Calu3 (cell line): ENCODE measurements around the gene GFRA1. TPM values are rescaled to one million over a fixed set of nuclear protein-coding genes. Genes with fewer than 3 reads are reported as not detected.
"Not testable (repeated sequence)": the region's sequence is repeated elsewhere in the genome, so short reads cannot be mapped to it uniquely, and the experiment has no call there.

ENCODE experiments used
- BruUV-seq: library from RNA; stranded (reverse); fragments of 400-500 nt; replicated peaks from 2 replicates; lab custom pipeline; 2021; lab: Mats Ljungman, UMichigan
- CTCF ChIA-PET: fragments of 300-600 bp; sonication (Branson Sonifier 250); formaldehyde crosslinking; loops from one replicate; lab custom pipeline; 2022; ENCODE audit warnings: antibody characterized with exemption; lab: Charles Lee
- DNase-seq: peaks from one replicate; pipeline ENCODE4 v3.0.0; 2022
- H3K27ac Mint-ChIP-seq: one replicate; pipeline ENCODE4 v1.8.0; 2022; ENCODE audit warnings: mixed read lengths; ENCODE audit not compliant: unreplicated experiment
- H3K27me3 Mint-ChIP-seq: one replicate; pipeline ENCODE4 v1.8.0; 2022; ENCODE audit warnings: mixed read lengths; ENCODE audit not compliant: unreplicated experiment
- H3K36me3 Mint-ChIP-seq: one replicate; pipeline ENCODE4 v1.8.0; 2022; ENCODE audit warnings: mild to moderate bottlenecking, moderate library complexity, mixed read lengths; ENCODE audit not compliant: insufficient read depth, unreplicated experiment
- H3K4me1 Mint-ChIP-seq: one replicate; pipeline ENCODE4 v1.8.0; 2022; ENCODE audit warnings: mild to moderate bottlenecking, low read depth, mixed read lengths; ENCODE audit not compliant: unreplicated experiment
- H3K4me3 Mint-ChIP-seq: one replicate; pipeline ENCODE4 v1.8.0; 2022; ENCODE audit warnings: mild to moderate bottlenecking, low read depth, moderate library complexity, mixed read lengths; ENCODE audit not compliant: unreplicated experiment
- H3K9me3 Mint-ChIP-seq: one replicate; pipeline ENCODE4 v1.8.0; 2022; ENCODE audit warnings: low read depth, mixed read lengths; ENCODE audit not compliant: unreplicated experiment
- CTCF ChIP-seq: fragments of 200-600 bp; IDR thresholded peaks from one replicate; pipeline ENCODE4 v1.8.0; 2022; ENCODE audit warnings: antibody characterized with exemption; ENCODE audit not compliant: unreplicated experiment
- intact Hi-C: fragments of 100-400 bp; cut with micrococcal nuclease; formaldehyde crosslinking; loops from one replicate; pipeline ENCODE4 v1.10.0; 2022; ENCODE audit not compliant: unreplicated experiment
- total RNA-seq: library from RNA; stranded (reverse); gene quantifications from 2 replicates; pipeline ENCODE4 v1.2.3, GENCODE V29; 2022

GFRA1 gene
- total RNA-seq, 1 experiment from 2014 or later = not detected

DNA sequence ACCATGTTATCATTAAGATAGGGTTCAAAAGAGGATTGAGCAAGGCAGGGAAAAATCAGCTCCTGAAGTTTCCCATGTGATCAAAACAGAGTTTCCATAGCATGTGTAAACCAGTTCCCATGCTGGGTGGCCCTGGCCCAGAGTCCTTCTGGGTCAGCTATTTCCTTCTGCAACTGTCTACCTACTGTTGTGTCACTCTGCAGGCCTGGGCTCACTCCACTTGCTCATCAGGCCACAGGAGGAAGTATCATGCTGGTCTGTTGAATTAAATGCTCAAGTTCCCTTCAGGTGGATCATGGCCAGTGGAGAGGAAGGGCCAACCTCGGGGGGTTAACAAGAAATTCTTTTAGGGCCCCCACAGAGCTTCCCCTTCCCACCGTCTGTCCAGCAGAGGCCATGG is 104.7 kb downstream of the GFRA1 start:
- Mint-ChIP-seq H3K9me3 (peaks cover 7% of the 10 kb centered on the region), H3K4me3 (no peak overlapping the region), H3K4me1 (no peaks in the 10 kb centered on the region), H3K36me3 (no peaks in the 10 kb centered on the region), H3K27me3 (peaks cover 14% of the 10 kb centered on the region), H3K27ac (no peak overlapping the region)
- BruUV-seq = no TSS peak
- no peak for DNase-seq
- intact Hi-C loops = no loop called here
- no peak for TF ChIP-seq CTCF
- CTCF ChIA-PET = no interaction called here

- H3K4me3 Mint-ChIP-seq, intact Hi-C loops, BruUV-seq, CTCF ChIA-PET, H3K36me3 Mint-ChIP-seq, H3K9me3 Mint-ChIP-seq, DNase-seq, H3K27me3 Mint-ChIP-seq, H3K27ac Mint-ChIP-seq, H3K4me1 Mint-ChIP-seq: not testable (repeated sequence)
Measured at GRCh38 chr10:116165941-116166340, 107.1 kb downstream of the GFRA1 start.

- no peaks in the 10 kb centered on the region for H3K36me3 Mint-ChIP-seq
- no peak for DNase-seq
- H3K27ac Mint-ChIP-seq = no peak overlapping the region
- no peak for TF ChIP-seq CTCF
- H3K27me3 Mint-ChIP-seq = no peaks in the 10 kb centered on the region
- H3K4me3 Mint-ChIP-seq = no peak overlapping the region
- intact Hi-C loops = no loop called here
- peaks cover 7% of the 10 kb centered on the region for H3K9me3 Mint-ChIP-seq
- H3K4me1 Mint-ChIP-seq = no peaks in the 10 kb centered on the region
- CTCF ChIA-PET = no interaction called here
- no TSS peak for BruUV-seq
Measured at GRCh38 chr10:116164291-116164690, 108.7 kb downstream of the GFRA1 start.

- CTCF ChIA-PET = no interaction called here
- DNase-seq = no peak
- Mint-ChIP-seq H3K27me3 (no peaks in the 10 kb centered on the region), H3K9me3 (peaks cover 7% of the 10 kb centered on the region), H3K4me3 (no peak overlapping the region), H3K4me1 (no peaks in the 10 kb centered on the region), H3K27ac (no peak overlapping the region), H3K36me3 (no peaks in the 10 kb centered on the region)
- TF ChIP-seq CTCF = no peak
- no TSS peak for BruUV-seq
- intact Hi-C loops = no loop called here
Measured at GRCh38 chr10:116163333-116164131, 109.5 kb downstream of the GFRA1 start.

GRCh38 chr10:116162851-116163250 is 110.2 kb downstream of the GFRA1 start:
- Mint-ChIP-seq H3K27ac (no peak overlapping the region), H3K4me3 (no peak overlapping the region), H3K36me3 (no peaks in the 10 kb centered on the region), H3K4me1 (no peaks in the 10 kb centered on the region), H3K9me3 (peaks cover 7% of the 10 kb centered on the region), H3K27me3 (no peaks in the 10 kb centered on the region)
- no TSS peak for BruUV-seq
- CTCF ChIA-PET = no interaction called here
- TF ChIP-seq CTCF = no peak
- no peak for DNase-seq
- intact Hi-C loops = no loop called here
